Neuronal stem cell (in vitro differentiated cells): ENCODE measurements around the gene AKR1C4.
"Not testable (repeated sequence)": the region's sequence is repeated elsewhere in the genome, so short reads cannot be mapped to it uniquely, and the experiment has no call there.

Source experiments
- DNase-seq: peaks from one replicate; pipeline ENCODE4 v3.0.0-alpha.2; 2013; ENCODE audit warnings: low spot score
- H2AFZ ChIP-seq: one replicate; pipeline ENCODE4 v1.6.1; 2013; ENCODE audit warnings: mild to moderate bottlenecking, low read length, inconsistent platforms
- H2AK5ac ChIP-seq: 2 replicates; pipeline ENCODE4 v1.6.1; 2013; ENCODE audit warnings: low read depth, mild to moderate bottlenecking, inconsistent platforms, low read length, moderate library complexity, mixed read lengths
- H2BK120ac ChIP-seq: 2 replicates; pipeline ENCODE4 v1.6.1; 2013; ENCODE audit warnings: low read depth, mild to moderate bottlenecking, inconsistent platforms, low read length, moderate library complexity, mixed read lengths
- H2BK12ac ChIP-seq: one replicate; pipeline ENCODE4 v1.6.1; 2013; ENCODE audit warnings: low read length, inconsistent platforms
- H2BK15ac ChIP-seq: 2 replicates; pipeline ENCODE4 v1.6.1; 2013; ENCODE audit warnings: mild to moderate bottlenecking, low read length, inconsistent platforms, mixed read lengths
- H2BK5ac ChIP-seq: one replicate; pipeline ENCODE4 v1.6.1; 2013; ENCODE audit warnings: inconsistent platforms, mild to moderate bottlenecking, low read length, moderate library complexity
- H3K14ac ChIP-seq: one replicate; pipeline ENCODE4 v1.6.1; 2013; ENCODE audit warnings: low read length, inconsistent platforms
- H3K18ac ChIP-seq: 2 replicates; pipeline ENCODE4 v1.6.1; 2013; ENCODE audit warnings: low read length, inconsistent platforms
- H3K23ac ChIP-seq: 2 replicates; pipeline ENCODE4 v1.6.1; 2013; ENCODE audit warnings: low read depth, mild to moderate bottlenecking, mixed read lengths, low read length, inconsistent platforms; ENCODE audit not compliant: poor library complexity
- H3K27ac ChIP-seq: replicated peaks from 3 replicates; pipeline ENCODE4 v1.5.1; 2013; ENCODE audit warnings: low read length, inconsistent platforms
- H3K27me3 ChIP-seq, 3 experiments: 2 replicates each; pipeline ENCODE4 v1.6.1; 2013; ENCODE audit warnings: low read length in 3 of 3, mild to moderate bottlenecking in 2 of 3, inconsistent platforms in 1 of 3, low read depth in 1 of 3, mixed read lengths in 1 of 3, moderate library complexity in 1 of 3; ENCODE audit not compliant: control insufficient read depth in 3 of 3, insufficient read depth in 3 of 3
- H3K36me3 ChIP-seq, 2 donors: replicated peaks in 1 of 2; 2 replicates each; pipeline ENCODE4 v1.6.1; 2013; ENCODE audit warnings: low read length in 2 of 2; ENCODE audit not compliant: control insufficient read depth in 2 of 2, insufficient read depth in 2 of 2
- H3K4ac ChIP-seq: 2 replicates; pipeline ENCODE4 v1.6.1; 2013; ENCODE audit warnings: inconsistent platforms, mild to moderate bottlenecking, low read length, moderate library complexity
- H3K4me1 ChIP-seq, 2 donors: 1 replicate in 1 of 2; 2 replicates in 1 of 2; pipeline ENCODE4 v1.6.1; 2013; ENCODE audit warnings: low read length in 2 of 2, low read depth in 1 of 2; ENCODE audit not compliant: control insufficient read depth in 2 of 2, insufficient read depth in 1 of 2
- H3K4me2 ChIP-seq: one replicate; pipeline ENCODE4 v1.6.1; 2013; ENCODE audit warnings: mild to moderate bottlenecking, low read length, inconsistent platforms; ENCODE audit not compliant: insufficient read depth, poor library complexity, severe bottlenecking
- H3K4me3 ChIP-seq, 2 donors: 2 replicates each; pipeline ENCODE4 v1.5.1; 2013; ENCODE audit warnings: low read length in 2 of 2, mild to moderate bottlenecking in 2 of 2, inconsistent platforms in 1 of 2, moderate library complexity in 1 of 2
- H3K79me1 ChIP-seq: one replicate; pipeline ENCODE4 v1.6.1; 2013; ENCODE audit warnings: low read depth, mild to moderate bottlenecking, inconsistent platforms, low read length, moderate library complexity
- H3K9ac ChIP-seq: one replicate; pipeline ENCODE4 v1.6.1; 2013; ENCODE audit warnings: mild to moderate bottlenecking, low read depth, low read length, inconsistent platforms; ENCODE audit not compliant: poor library complexity
- H3K9me3 ChIP-seq, 2 donors: replicated peaks in 1 of 2; 2 replicates each; pipeline versions ENCODE3 to v1.6.1; 2013; ENCODE audit warnings: low read length in 2 of 2, mild to moderate bottlenecking in 2 of 2, inconsistent platforms in 1 of 2, low read depth in 1 of 2, mixed read lengths in 1 of 2, moderate library complexity in 1 of 2; ENCODE audit not compliant: control insufficient read depth in 2 of 2, insufficient read depth in 1 of 2
- H4K8ac ChIP-seq: one replicate; pipeline ENCODE4 v1.6.1; 2013; ENCODE audit warnings: low read depth, mild to moderate bottlenecking, inconsistent platforms, low read length, moderate library complexity
- H4K91ac ChIP-seq: one replicate; pipeline ENCODE4 v1.6.1; 2013; ENCODE audit warnings: low read length, low read depth, mild to moderate bottlenecking, inconsistent platforms; ENCODE audit not compliant: poor library complexity
- WGBS, 2 donors: extraction: QIAGEN DNeasy Blood & Tissue Kit; methylation state at CpG; one replicate each; pipeline ENCODE4 v1.1.7; 2013; ENCODE audit warnings: missing lambda C conversion rate in 2 of 2, mixed read lengths in 1 of 2; ENCODE audit not compliant: insufficient read length in 2 of 2, insufficient replicate concordance in 1 of 2; ENCODE audit errors: extremely low coverage in 2 of 2; 5-methylcytosine and 5-hydroxymethylcytosine counted together

The AKR1C4 gene

GRCh38 chr10:5222942-5223341 is 26.3 kb downstream of the AKR1C4 start:
- H2BK5ac ChIP-seq: not testable (repeated sequence)

GRCh38 chr10:5229019-5229418 is 32.4 kb downstream of the AKR1C4 start:
- no peak overlapping the region for H4K8ac ChIP-seq
- no CpG with 5 or more reads among the region's 8 CpGs for WGBS, 2 donors
- H3K27ac ChIP-seq: no peak overlapping the region
- no peaks in the 10 kb centered on the region for H3K27me3 ChIP-seq
- no peak overlapping the region for H3K4me3 ChIP-seq
- no peaks in the 10 kb centered on the region for H3K4me1 ChIP-seq
- H3K36me3 ChIP-seq: no peaks in the 10 kb centered on the region
- no peak overlapping the region for H3K9ac ChIP-seq
- H3K79me1 ChIP-seq: no peaks in the 10 kb centered on the region
- H2AFZ ChIP-seq: no peak overlapping the region
- no peak overlapping the region for H2AK5ac ChIP-seq
- H3K14ac ChIP-seq: peak overlapping the region; percentile 49
- no peak overlapping the region for H2BK15ac ChIP-seq
- H3K4me2 ChIP-seq: no peak overlapping the region
- no peak overlapping the region for H3K4ac ChIP-seq
- H4K91ac ChIP-seq: no peak overlapping the region
- H3K9me3 ChIP-seq: no peaks in the 10 kb centered on the region
- DNase-seq: no peak
- H2BK5ac ChIP-seq: no peak overlapping the region
- no peak overlapping the region for H3K18ac ChIP-seq
- H2BK120ac ChIP-seq: no peak overlapping the region
- no peak overlapping the region for H3K23ac ChIP-seq
- no peak overlapping the region for H2BK12ac ChIP-seq

More at GRCh38 chr10:5222942-5223341, 26.3 kb downstream of the AKR1C4 start:
- not testable (repeated sequence) for H3K79me1 ChIP-seq, H3K36me3 ChIP-seq, H2BK12ac ChIP-seq, H3K9ac ChIP-seq, H3K23ac ChIP-seq, H3K27me3 ChIP-seq, H3K4me2 ChIP-seq, H4K91ac ChIP-seq, H3K14ac ChIP-seq, H3K4me3 ChIP-seq, H4K8ac ChIP-seq, H3K4me1 ChIP-seq, H2BK120ac ChIP-seq, H2AFZ ChIP-seq, H3K4ac ChIP-seq, H2BK15ac ChIP-seq, H2AK5ac ChIP-seq, H3K9me3 ChIP-seq, H3K27ac ChIP-seq, H3K18ac ChIP-seq, DNase-seq
- WGBS, 2 donors: no CpG with 5 or more reads among the region's 7 CpGs

GRCh38 chr10:5233324-5233723 is 36.7 kb downstream of the AKR1C4 start:
- H3K23ac ChIP-seq: no peak overlapping the region
- no peak overlapping the region for H3K18ac ChIP-seq
- H3K14ac ChIP-seq: no peak overlapping the region
- H4K91ac ChIP-seq: no peak overlapping the region
- no peak overlapping the region for H3K9ac ChIP-seq
- H2AK5ac ChIP-seq: no peak overlapping the region
- no peak overlapping the region for H3K4me3 ChIP-seq
- H3K4ac ChIP-seq: no peak overlapping the region
- H3K36me3 ChIP-seq: no peaks in the 10 kb centered on the region
- no peaks in the 10 kb centered on the region for H3K4me1 ChIP-seq
- H3K4me2 ChIP-seq: no peak overlapping the region
- no peaks in the 10 kb centered on the region for H3K27me3 ChIP-seq
- no peaks in the 10 kb centered on the region for H3K9me3 ChIP-seq
- no peak overlapping the region for H4K8ac ChIP-seq
- no peak overlapping the region for H2AFZ ChIP-seq
- H3K27ac ChIP-seq: no peak overlapping the region
- H2BK5ac ChIP-seq: no peak overlapping the region
- H2BK120ac ChIP-seq: no peak overlapping the region
- no peak for DNase-seq
- H2BK15ac ChIP-seq: no peak overlapping the region
- no CpG with 5 or more reads among the region's 2 CpGs for WGBS, 2 donors
- no peaks in the 10 kb centered on the region for H3K79me1 ChIP-seq
- no peak overlapping the region for H2BK12ac ChIP-seq

- H3K14ac ChIP-seq: no peak overlapping the region
- H3K4me2 ChIP-seq: no peak overlapping the region
- H3K9me3 ChIP-seq: no peaks in the 10 kb centered on the region
- no peaks in the 10 kb centered on the region for H3K4me1 ChIP-seq
- H3K27me3 ChIP-seq: no peaks in the 10 kb centered on the region
- no peak overlapping the region for H2BK120ac ChIP-seq
- no peak overlapping the region for H3K27ac ChIP-seq
- H4K91ac ChIP-seq: no peak overlapping the region
- H3K23ac ChIP-seq: no peak overlapping the region
- no peak overlapping the region for H3K9ac ChIP-seq
- no peak overlapping the region for H3K4me3 ChIP-seq
- H2AFZ ChIP-seq: no peak overlapping the region
- no peak for DNase-seq
- no peak overlapping the region for H2BK5ac ChIP-seq
- H3K79me1 ChIP-seq: no peaks in the 10 kb centered on the region
- H3K4ac ChIP-seq: no peak overlapping the region
- no peak overlapping the region for H2AK5ac ChIP-seq
- no peak overlapping the region for H4K8ac ChIP-seq
- H2BK12ac ChIP-seq: no peak overlapping the region
- WGBS, 2 donors: no CpG with 5 or more reads among the region's 6 CpGs
- H2BK15ac ChIP-seq: no peak overlapping the region
- H3K36me3 ChIP-seq: no peaks in the 10 kb centered on the region
- H3K18ac ChIP-seq: no peak overlapping the region
Observed at GRCh38 chr10:5234106-5234860, 37.6 kb downstream of the AKR1C4 start.
